HepG2 (cell line): ENCODE results near the gene PANK2. TPM values are rescaled to one million over a fixed set of nuclear protein-coding genes. Genes with fewer than 3 reads are reported as not detected.

Experiments
- ARNT2 ChIP-seq: sonication (generic); formaldehyde crosslinking; IDR thresholded peaks from 2 replicates; pipeline ENCODE4 v1.8.0; 2022; ENCODE audit warnings: mild to moderate bottlenecking, low read depth, missing genetic modification reagents, moderate library complexity
- ATF7 ChIP-seq, 2 experiments: fragments of 450-650 bp in 1 of 2; sonication (generic) in 1 of 2; formaldehyde crosslinking in 1 of 2; IDR thresholded peaks; 2 replicates each; pipeline versions ENCODE4 v1.4.0 to v1.6.1; 2016 to 2020; ENCODE audit warnings: antibody characterized with exemption in 1 of 2, mild to moderate bottlenecking in 1 of 2, missing genetic modification reagents in 1 of 2
- DNMT1 ChIP-seq: sonication (generic); formaldehyde crosslinking; IDR thresholded peaks from 2 replicates; pipeline ENCODE4 v1.5.1; 2020; ENCODE audit warnings: mild to moderate bottlenecking, missing genetic modification reagents
- FOXM1 ChIP-seq: sonication (generic); formaldehyde crosslinking; IDR thresholded peaks from 2 replicates; pipeline ENCODE4 v1.5.0; 2020; ENCODE audit warnings: missing genetic modification reagents
- GABPB1 ChIP-seq: IDR thresholded peaks from 2 replicates; pipeline ENCODE4 v1.6.1; 2016; ENCODE audit warnings: mild to moderate bottlenecking, missing genetic modification reagents, moderate library complexity, missing compliant biosample characterization
- HNRNPK ChIP-seq: fragments of 200-400 bp; formaldehyde crosslinking; IDR thresholded peaks from 2 replicates; pipeline ENCODE4 v1.6.1; 2018; ENCODE audit warnings: low read length, low read depth, moderate library complexity, mild to moderate bottlenecking; ENCODE audit not compliant: poor library complexity, severe bottlenecking
- IKZF5 ChIP-seq: IDR thresholded peaks from 2 replicates; pipeline ENCODE4 v1.6.1; 2018; ENCODE audit warnings: missing genetic modification reagents, mild to moderate bottlenecking, missing compliant biosample characterization
- ONECUT2 ChIP-seq: sonication (generic); formaldehyde crosslinking; IDR thresholded peaks from 2 replicates; pipeline ENCODE4 v1.4.0; 2020; ENCODE audit warnings: missing genetic modification reagents
- PHF8 ChIP-seq: sonication (generic); formaldehyde crosslinking; IDR thresholded peaks from 2 replicates; pipeline ENCODE4 v1.5.0; 2020; ENCODE audit warnings: missing genetic modification reagents
- RARG ChIP-seq: sonication (generic); formaldehyde crosslinking; IDR thresholded peaks from 2 replicates; pipeline ENCODE4 v1.4.0; 2020; ENCODE audit warnings: low read depth, mild to moderate bottlenecking, missing genetic modification reagents
- TP53 ChIP-seq: sonication (generic); formaldehyde crosslinking; conservative IDR thresholded peaks from 2 replicates; pipeline ENCODE4 v1.4.0; 2020; ENCODE audit warnings: missing genetic modification reagents
- ZFX ChIP-seq: sonication (generic); formaldehyde crosslinking; IDR thresholded peaks from 2 replicates; pipeline ENCODE4 v1.4.0; 2020; ENCODE audit warnings: mild to moderate bottlenecking, low read depth, missing genetic modification reagents, moderate library complexity
- ZNF253 ChIP-seq: sonication (generic); formaldehyde crosslinking; IDR thresholded peaks from 2 replicates; pipeline ENCODE4 v1.8.0; 2022; ENCODE audit warnings: mild to moderate bottlenecking, missing genetic modification reagents, borderline replicate concordance
- ZNF597 ChIP-seq: sonication (generic); formaldehyde crosslinking; IDR thresholded peaks from 2 replicates; pipeline ENCODE4 v1.5.0; 2020; ENCODE audit warnings: missing genetic modification reagents
- ZNF598 ChIP-seq: sonication (generic); formaldehyde crosslinking; IDR thresholded peaks from 2 replicates; pipeline ENCODE4 v1.5.1; 2020; ENCODE audit warnings: mild to moderate bottlenecking, missing genetic modification reagents, borderline replicate concordance
- ZSCAN30 ChIP-seq: sonication (generic); formaldehyde crosslinking; IDR thresholded peaks from 2 replicates; pipeline ENCODE4 v1.5.0; 2020; ENCODE audit warnings: mild to moderate bottlenecking, missing genetic modification reagents
- polyA plus RNA-seq, 8 experiments: library from polyadenylated mRNA; depleted of rRNA in 3 of 8; stranded (reverse) in 7 of 8; unstranded in 1 of 8; fragments of >200 nt; fragmentation: Illumina TruSeq in 4 of 8; extraction: Trizol in 4 of 8; gene quantifications; 2 replicates each; pipeline versions ENCODE4 v1.2.1 to v1.2.3, GENCODE V29; 2011 to 2016; ENCODE audit warnings: low read depth in 4 of 8, missing spikeins in 1 of 8, mixed read lengths in 1 of 8; ENCODE audit not compliant: insufficient read depth in 1 of 8
- total RNA-seq, 5 experiments: library from RNA; depleted of rRNA; stranded (reverse); fragments of >200 nt; fragmentation: Illumina TruSeq; extraction: Trizol; gene quantifications; 2 replicates each; pipeline ENCODE4 v1.2.3, GENCODE V29; 2016; ENCODE audit warnings: low read depth in 1 of 5
- TF ChIP-seq, protein P1 (sequence below): sonication (generic); formaldehyde crosslinking; IDR thresholded peaks from 2 replicates; pipeline ENCODE4 v1.9.0; 2021; ENCODE audit warnings: missing genetic modification reagents, mild to moderate bottlenecking, borderline replicate concordance
- TF ChIP-seq, protein P2 (sequence below): sonication (generic); formaldehyde crosslinking; IDR thresholded peaks from 2 replicates; pipeline ENCODE4 v1.5.1; 2020; ENCODE audit warnings: missing genetic modification reagents, mild to moderate bottlenecking, borderline replicate concordance
- TF ChIP-seq, protein P3 (sequence below): sonication (generic); formaldehyde crosslinking; IDR thresholded peaks from 2 replicates; pipeline ENCODE4 v1.4.0; 2020; ENCODE audit warnings: missing genetic modification reagents

PANK2 gene
- total and polyA plus RNA-seq, 2 of the 13 experiments (the other 11 are each of a cell fraction or from before 2014, with no cell fraction given) = 39.2 to 123 TPM

GRCh38 chr20:3888622-3889488 lies at the start of gene PANK2 (continued):
- TF ChIP-seq ATF7 (IDR thresholded peaks at IDR 0.05) = no peak
- peak; percentile 47 for TF ChIP-seq ATF7 (CRISPR knock-in tag; IDR thresholded peaks at IDR 0.05)
- TF ChIP-seq ZNF253 = no peak
- no peak for TF ChIP-seq ONECUT2 (CRISPR knock-in tag)
- peak; percentile 56 for TF ChIP-seq IKZF5 (CRISPR knock-in tag)
- no peak for TF ChIP-seq ZNF597 (CRISPR knock-in tag)
- TF ChIP-seq ZFX = peak; percentile 99
- TF ChIP-seq FOXM1 (CRISPR knock-in tag) = no peak
- TF ChIP-seq RARG (CRISPR knock-in tag) = no peak; the same call in 1 of the 2 replicates
- TF ChIP-seq PHF8 = peak; percentile 99
- TF ChIP-seq, protein P1, sequence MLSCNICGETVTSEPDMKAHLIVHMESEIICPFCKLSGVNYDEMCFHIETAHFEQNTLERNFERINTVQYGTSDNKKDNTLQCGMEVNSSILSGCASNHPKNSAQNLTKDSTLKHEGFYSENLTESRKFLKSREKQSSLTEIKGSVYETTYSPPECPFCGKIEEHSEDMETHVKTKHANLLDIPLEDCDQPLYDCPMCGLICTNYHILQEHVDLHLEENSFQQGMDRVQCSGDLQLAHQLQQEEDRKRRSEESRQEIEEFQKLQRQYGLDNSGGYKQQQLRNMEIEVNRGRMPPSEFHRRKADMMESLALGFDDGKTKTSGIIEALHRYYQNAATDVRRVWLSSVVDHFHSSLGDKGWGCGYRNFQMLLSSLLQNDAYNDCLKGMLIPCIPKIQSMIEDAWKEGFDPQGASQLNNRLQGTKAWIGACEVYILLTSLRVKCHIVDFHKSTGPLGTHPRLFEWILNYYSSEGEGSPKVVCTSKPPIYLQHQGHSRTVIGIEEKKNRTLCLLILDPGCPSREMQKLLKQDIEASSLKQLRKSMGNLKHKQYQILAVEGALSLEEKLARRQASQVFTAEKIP = no peak
- TF ChIP-seq TP53 = no peak
- TF ChIP-seq, protein P2, sequence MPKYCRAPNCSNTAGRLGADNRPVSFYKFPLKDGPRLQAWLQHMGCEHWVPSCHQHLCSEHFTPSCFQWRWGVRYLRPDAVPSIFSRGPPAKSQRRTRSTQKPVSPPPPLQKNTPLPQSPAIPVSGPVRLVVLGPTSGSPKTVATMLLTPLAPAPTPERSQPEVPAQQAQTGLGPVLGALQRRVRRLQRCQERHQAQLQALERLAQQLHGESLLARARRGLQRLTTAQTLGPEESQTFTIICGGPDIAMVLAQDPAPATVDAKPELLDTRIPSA = 0 out of 2 replicates have a peak, but pooled peaks have one; percentile 78
- peak; percentile 94 for TF ChIP-seq HNRNPK
- TF ChIP-seq, protein P3, sequence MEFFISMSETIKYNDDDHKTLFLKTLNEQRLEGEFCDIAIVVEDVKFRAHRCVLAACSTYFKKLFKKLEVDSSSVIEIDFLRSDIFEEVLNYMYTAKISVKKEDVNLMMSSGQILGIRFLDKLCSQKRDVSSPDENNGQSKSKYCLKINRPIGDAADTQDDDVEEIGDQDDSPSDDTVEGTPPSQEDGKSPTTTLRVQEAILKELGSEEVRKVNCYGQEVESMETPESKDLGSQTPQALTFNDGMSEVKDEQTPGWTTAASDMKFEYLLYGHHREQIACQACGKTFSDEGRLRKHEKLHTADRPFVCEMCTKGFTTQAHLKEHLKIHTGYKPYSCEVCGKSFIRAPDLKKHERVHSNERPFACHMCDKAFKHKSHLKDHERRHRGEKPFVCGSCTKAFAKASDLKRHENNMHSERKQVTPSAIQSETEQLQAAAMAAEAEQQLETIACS (CRISPR knock-in tag) = no peak
- TF ChIP-seq ZSCAN30 (CRISPR knock-in tag) = peak; percentile 60; the same call in 1 of the 2 replicates
- TF ChIP-seq DNMT1 (CRISPR knock-in tag) = no peak; the same call in 1 of the 2 replicates
- no peak; the same call in 1 of the 2 replicates for TF ChIP-seq ZNF598 (CRISPR knock-in tag)
- peak; percentile 89; the same call in 1 of the 2 replicates for TF ChIP-seq ARNT2 (CRISPR knock-in tag)
- TF ChIP-seq GABPB1 (CRISPR knock-in tag) = peak; percentile 97
